K562 (cell line): ENCODE results near the gene SPHK1. TPM values are rescaled to one million over a fixed set of nuclear protein-coding genes. Genes with fewer than 3 reads are reported as not detected.

Experiments
- ATAC-seq: fragments of 200-7000 bp; cut with Tn5 transposase; 3 replicates; pipeline ENCODE4 v1.9.1; 2020; ENCODE audit warnings: moderate library complexity
- BruUV-seq: library from RNA; stranded (reverse); fragments of 400-500 nt; replicated peaks from 2 replicates; lab custom pipeline; 2021; lab: Mats Ljungman, UMichigan
- CTCF ChIA-PET: fragments of 300-600 bp; formaldehyde crosslinking; extraction: SDS; loops from one replicate; lab custom pipeline; 2021; ENCODE audit warnings: low intra/inter-chr PET ratio; lab: Yijun Ruan, JAX
- POLR2A ChIA-PET: fragments of 300-600, 350-650 bp; sonication (Branson Sonifier 250); formaldehyde crosslinking; extraction: SDS; loops from one replicate; lab custom pipeline; 2021; ENCODE audit warnings: antibody characterized with exemption, inconsistent platforms; lab: Yijun Ruan, JAX
- DNase-seq, 4 experiments: peaks; one replicate each; pipeline versions ENCODE4 v3.0.0 to v3.0.0-alpha.2; 2011 to 2018; ENCODE audit warnings: low spot score in 3 of 4, mixed read lengths in 3 of 4; ENCODE audit errors: extremely low read depth in 1 of 4
- FAIRE-seq: peaks from 2 replicates; lab custom pipeline; 2011; peaks lifted over from hg19 to GRCh38; lab: Jason Lieb, UNC
- H2AFZ ChIP-seq: 2 replicates; pipeline ENCODE4 v1.6.0; 2011; ENCODE audit warnings: low read depth, low read length, control low read depth, inconsistent platforms
- H3K27ac ChIP-seq: fragments of 200-600 bp; 3 replicates; pipeline ENCODE4 v1.8.0; 2011; ENCODE audit warnings: low read depth, mild to moderate bottlenecking, control low read depth, inconsistent platforms, low read length, moderate library complexity, mixed read lengths; ENCODE audit errors: extremely low read depth
- H3K27me3 ChIP-seq, 2 experiments: fragments of 300-600 bp in 1 of 2; 2 replicates in 1 of 2; 3 replicates in 1 of 2; pipeline versions ENCODE4 v1.6.0 to v1.8.0; 2011; ENCODE audit warnings: inconsistent platforms in 2 of 2, low read length in 2 of 2, mild to moderate bottlenecking in 1 of 2, mixed read lengths in 1 of 2, moderate library complexity in 1 of 2; ENCODE audit not compliant: control insufficient read depth in 2 of 2, insufficient read depth in 2 of 2
- H3K36me3 ChIP-seq: fragments of 300-600 bp; 3 replicates; pipeline ENCODE4 v1.8.0; 2011; ENCODE audit warnings: mild to moderate bottlenecking, low read length, inconsistent platforms; ENCODE audit not compliant: control insufficient read depth, insufficient read depth
- H3K4me1 ChIP-seq, 2 experiments: fragments of 200-600 bp in 1 of 2; replicated peaks in 1 of 2; 2 replicates in 1 of 2; 3 replicates in 1 of 2; pipeline versions ENCODE4 v1.5.1 to v1.8.0; 2011; ENCODE audit warnings: inconsistent platforms in 2 of 2, low read length in 2 of 2, mild to moderate bottlenecking in 1 of 2, mixed read lengths in 1 of 2, moderate library complexity in 1 of 2; ENCODE audit not compliant: control insufficient read depth in 2 of 2, insufficient read depth in 2 of 2
- H3K4me2 ChIP-seq: 2 replicates; pipeline ENCODE4 v1.6.1; 2011; ENCODE audit warnings: low read length, control low read depth, inconsistent platforms, mixed read lengths; ENCODE audit not compliant: insufficient read depth
- H3K4me3 ChIP-seq: fragments of 200-600 bp; sonication (generic), shearing (Covaris generic); 2 replicates; pipeline ENCODE4 v1.5.1; 2016; ENCODE audit warnings: control low read depth, inconsistent platforms
- H3K79me2 ChIP-seq: fragments of 200-600 bp; 3 replicates; pipeline ENCODE4 v1.8.0; 2011; ENCODE audit warnings: low read length, inconsistent platforms; ENCODE audit not compliant: control insufficient read depth, insufficient read depth
- H3K9ac ChIP-seq, 2 experiments: 2 replicates each; pipeline versions ENCODE4 v1.6.0 to v1.6.1; 2011; ENCODE audit warnings: low read depth in 2 of 2, low read length in 2 of 2, control low read depth in 1 of 2, inconsistent platforms in 1 of 2, mild to moderate bottlenecking in 1 of 2, mixed read lengths in 1 of 2; ENCODE audit not compliant: insufficient read depth in 1 of 2
- H3K9me1 ChIP-seq: one replicate; pipeline ENCODE4 v1.6.0; 2011; ENCODE audit warnings: inconsistent platforms, mild to moderate bottlenecking, low read length, moderate library complexity; ENCODE audit not compliant: control insufficient read depth, insufficient read depth
- H3K9me3 ChIP-seq: replicated peaks from 2 replicates; pipeline ENCODE4 v1.5.1; 2011; ENCODE audit warnings: low read depth, low read length, inconsistent platforms; ENCODE audit not compliant: control insufficient read depth, insufficient read depth
- H4K20me1 ChIP-seq: replicated peaks from 2 replicates; pipeline ENCODE4 v1.6.1; 2011; ENCODE audit warnings: low read length, inconsistent platforms, mixed read lengths; ENCODE audit not compliant: control insufficient read depth, insufficient read depth
- ILF3 ChIP-seq: fragments of 450-650 bp; IDR thresholded peaks from 2 replicates; pipeline ENCODE4 v1.6.1; 2018; ENCODE audit warnings: antibody characterized with exemption, mild to moderate bottlenecking, moderate library complexity, borderline replicate concordance
- MTA1 ChIP-seq: fragments of 450-650 bp; IDR thresholded peaks from 2 replicates; pipeline ENCODE4 v1.6.1; 2017; ENCODE audit warnings: borderline replicate concordance
- THRAP3 ChIP-seq: fragments of 450-650 bp; IDR thresholded peaks from 2 replicates; pipeline ENCODE4 v1.6.1; 2016; ENCODE audit warnings: mild to moderate bottlenecking, inconsistent platforms, borderline replicate concordance
- ZBTB12 ChIP-seq: fragments of 250-450 bp; sonication (Bioruptor Pico); IDR thresholded peaks from 2 replicates; pipeline ENCODE4 v1.4.0; 2020
- ZBTB7A ChIP-seq: IDR thresholded peaks from 2 replicates; pipeline ENCODE4 v1.6.1; 2011; ENCODE audit warnings: low read depth, mild to moderate bottlenecking, low read length, moderate library complexity, borderline replicate concordance; ENCODE audit not compliant: control insufficient read depth
- ZNF408 ChIP-seq: fragments of 250-450 bp; sonication (Bioruptor Pico); IDR thresholded peaks from 2 replicates; pipeline ENCODE4 v1.4.0; 2020; ENCODE audit warnings: low read depth, mild to moderate bottlenecking, moderate library complexity
- WGBS: fragments of 100-300 bp; shearing (Covaris generic); methylation state at CpG from one replicate; pipeline ENCODE4 v1.1.6; 2016; ENCODE audit warnings: low coverage, mixed read lengths; ENCODE audit not compliant: insufficient coverage; ENCODE audit errors: missing lambda C conversion rate; 5-methylcytosine and 5-hydroxymethylcytosine counted together
- in situ Hi-C: fragments of 300-500 bp; cut with MboI; formaldehyde crosslinking; loops from 4 replicates; pipeline ENCODE4 v1.15.0; 2018; ENCODE audit warnings: inconsistent platforms, mixed read lengths
- intact Hi-C: fragments of 100-400 bp; cut with micrococcal nuclease; formaldehyde crosslinking; loops from 2 replicates; pipeline ENCODE4 v1.14.2; 2022
- polyA plus RNA-seq, 8 experiments: library from polyadenylated mRNA; depleted of rRNA in 4 of 8; stranded (reverse) in 5 of 8; unstranded in 3 of 8; fragments of >200 nt; fragmentation: Nextera tagmentation in 2 of 8; fragmentation: Illumina TruSeq in 1 of 8; extraction: Ambion mirVana in 2 of 8; extraction: Trizol in 1 of 8; gene quantifications; 2 replicates each; pipeline versions ENCODE4 v1.2.1 to v1.2.3, GENCODE V29; 2011 to 2014; ENCODE audit warnings: inconsistent platforms in 1 of 8, missing spikeins in 1 of 8
- total RNA-seq, 7 experiments: library from RNA; depleted of rRNA in 6 of 7; stranded (reverse); fragments of >200 nt in 6 of 7; fragmentation: Illumina TruSeq in 2 of 7; extraction: Trizol in 2 of 7; gene quantifications; 2 replicates each; pipeline versions ENCODE4 v1.2.1 to v1.2.3, GENCODE V29; 2011 to 2021; ENCODE audit warnings: low replicate concordance in 1 of 7

The SPHK1 gene
- total and polyA plus RNA-seq, 9 of the 15 experiments (the other 6 are each of a cell fraction or from before 2014, with no cell fraction given) = 0.21 to 60.3 (median 14.5) TPM

GRCh38 chr17:76402711-76403110 lies 18.3 kb downstream of the SPHK1 start:
- no peaks in the 10 kb centered on the region for H3K9me3 ChIP-seq
- ChIA-PET CTCF (no interaction called here), POLR2A (interaction anchor here (0.5 to 0.7 kb wide), 3 partner anchors 15 to 670 kb away, joined by 3 read pairs; no protein-coding TSS in a partner anchor)
- H3K4me2 ChIP-seq = no peak overlapping the region
- intact Hi-C loops = no loop called here
- FAIRE-seq (no peak), DNase-seq (no peak), ATAC-seq (no peak)
- no peak overlapping the region for H3K9ac ChIP-seq
- H2AFZ ChIP-seq = no peak overlapping the region
- H3K79me2 ChIP-seq = peaks cover 16% of the 10 kb centered on the region
- no peaks in the 10 kb centered on the region for H3K27me3 ChIP-seq
- peaks cover 16 to 36% of the 10 kb centered on the region in 2 experiments for H3K4me1 ChIP-seq
- H4K20me1 ChIP-seq = peaks cover 41% of the 10 kb centered on the region
- H3K4me3 ChIP-seq = no peak overlapping the region
- peaks cover 18% of the 10 kb centered on the region for H3K9me1 ChIP-seq
- WGBS = 79% methylated on average over 4 of the region's 5 CpGs
- H3K27ac ChIP-seq = no peak overlapping the region
- TF ChIP-seq MTA1 = no peak
- TF ChIP-seq ZBTB12 (CRISPR knock-in tag) = no peak
- no TSS peak for BruUV-seq
- peaks cover 72% of the 10 kb centered on the region for H3K36me3 ChIP-seq
- in situ Hi-C loops = loop anchor here (5.0 kb wide), 2 partner anchors 55 to 100 kb away; no protein-coding TSS in a partner anchor

DNA sequence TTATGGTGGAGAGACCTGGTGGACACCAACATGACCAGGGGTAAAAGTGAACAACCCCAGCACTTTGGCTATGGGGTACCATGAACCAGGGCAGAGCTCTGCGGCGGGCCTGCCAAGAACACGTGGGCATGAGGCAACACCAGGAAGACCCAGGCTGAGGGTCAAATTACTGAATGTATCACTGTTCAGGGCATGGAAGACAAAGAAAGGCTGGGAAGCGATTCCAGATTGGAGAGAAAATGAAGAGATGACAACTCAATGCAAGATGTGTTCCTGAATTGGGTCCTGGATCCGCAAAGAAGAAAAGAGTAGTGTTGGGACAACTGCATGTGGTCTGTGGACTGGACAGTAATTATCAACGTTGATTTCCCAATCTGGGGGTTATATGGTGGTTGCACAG lies 19.8 kb downstream of the SPHK1 start:
- Histone ChIP-seq H3K27ac (no peak overlapping the region), H2AFZ (no peak overlapping the region), H3K4me2 (no peak overlapping the region), H3K4me3 (no peak overlapping the region), H3K9me1 (peaks cover 18% of the 10 kb centered on the region), H3K79me2 (peaks cover 16% of the 10 kb centered on the region), H3K27me3 (no peaks in the 10 kb centered on the region), H3K9me3 (no peaks in the 10 kb centered on the region), H3K9ac (no peak overlapping the region), H3K36me3 (peaks cover 57% of the 10 kb centered on the region; the same call in 2 of the 3 replicates), H4K20me1 (peaks cover 40% of the 10 kb centered on the region), H3K4me1 (peaks cover 16 to 30% of the 10 kb centered on the region in 2 experiments)
- CTCF ChIA-PET = no interaction called here
- ATAC-seq = no peak
- no peak for FAIRE-seq
- no TSS peak for BruUV-seq
- POLR2A ChIA-PET = interaction anchor here (2.7 kb wide), 1 partner anchor 12 kb away, joined by 22 read pairs; no protein-coding TSS in a partner anchor
- TF ChIP-seq ZBTB7A (no peak), ILF3 (no peak), ZNF408 (CRISPR knock-in tag) (no peak), THRAP3 (no peak)
- WGBS = 91% methylated on average over 6 of the region's 6 CpGs
- DNase-seq = no peak
- in situ Hi-C loops (loop anchor here (5.0 kb wide), 2 partner anchors 53 to 102 kb away; no protein-coding TSS in a partner anchor), intact Hi-C loops (no loop called here)
